GM23248 (cell line): ENCODE data around the gene KCND3. TPM values are rescaled to one million over a fixed set of nuclear protein-coding genes. Genes with fewer than 3 reads are reported as not detected.

Experiments used
- DNase-seq: peaks from one replicate; pipeline ENCODE4 v3.0.0-alpha.2; 2015
- H2AFZ ChIP-seq: fragments of 200-600 bp; sonication (generic); 2 replicates; pipeline ENCODE4 v1.6.1; 2016; ENCODE audit warnings: antibody characterized with exemption
- H3F3A ChIP-seq: fragments of 200-600 bp; sonication (generic); 2 replicates; pipeline ENCODE4 v1.6.1; 2016; ENCODE audit warnings: mild to moderate bottlenecking, antibody characterized with exemption, mixed run types; ENCODE audit not compliant: insufficient read depth
- H3K27ac ChIP-seq: fragments of 200-600 bp; sonication (generic); 2 replicates; pipeline ENCODE4 v1.5.1; 2016; ENCODE audit warnings: mild to moderate bottlenecking
- H3K27me3 ChIP-seq: fragments of 200-600 bp; sonication (generic); replicated peaks from 2 replicates; pipeline ENCODE4 v1.6.1; 2016; ENCODE audit warnings: mild to moderate bottlenecking; ENCODE audit not compliant: insufficient read depth
- H3K36me3 ChIP-seq: fragments of 200-600 bp; sonication (generic); 2 replicates; pipeline ENCODE4 v1.6.1; 2016; ENCODE audit warnings: low read depth, mild to moderate bottlenecking
- H3K4me1 ChIP-seq: fragments of 200-600 bp; sonication (generic); 2 replicates; pipeline ENCODE4 v1.6.1; 2016; ENCODE audit warnings: mild to moderate bottlenecking; ENCODE audit not compliant: insufficient read depth
- H3K4me2 ChIP-seq: fragments of 200-600 bp; sonication (generic); one replicate; pipeline ENCODE4 v1.6.1; 2016; ENCODE audit warnings: mild to moderate bottlenecking; ENCODE audit not compliant: unreplicated experiment
- H3K4me3 ChIP-seq: fragments of 200-600 bp; sonication (generic); 2 replicates; pipeline ENCODE4 v1.5.1; 2016; ENCODE audit warnings: mild to moderate bottlenecking
- H3K79me2 ChIP-seq: fragments of 200-600 bp; sonication (generic); 2 replicates; pipeline ENCODE4 v1.6.1; 2016; ENCODE audit warnings: mild to moderate bottlenecking; ENCODE audit not compliant: insufficient read depth
- H3K9ac ChIP-seq: fragments of 200-600 bp; sonication (generic); 2 replicates; pipeline ENCODE4 v1.6.1; 2016; ENCODE audit warnings: mild to moderate bottlenecking
- H3K9me2 ChIP-seq: fragments of 200-600 bp; sonication (generic); 2 replicates; pipeline ENCODE4 v1.6.1; 2016; ENCODE audit warnings: mixed run types, mild to moderate bottlenecking, moderate library complexity; ENCODE audit not compliant: insufficient read depth
- H3K9me3 ChIP-seq: fragments of 200-600 bp; sonication (generic); one replicate; pipeline ENCODE4 v1.6.1; 2017; ENCODE audit warnings: low read depth
- H4K20me1 ChIP-seq: fragments of 200-600 bp; sonication (generic); 2 replicates; pipeline ENCODE4 v1.6.0; 2016; ENCODE audit not compliant: insufficient read depth
- EZH2 ChIP-seq: fragments of 200-600 bp; sonication (generic); IDR thresholded peaks from 2 replicates; pipeline ENCODE4 v1.6.1; 2018; ENCODE audit warnings: antibody characterized with exemption, mild to moderate bottlenecking; ENCODE audit not compliant: insufficient read depth, poor library complexity, severe bottlenecking
- EZH2phosphoT487 ChIP-seq: fragments of 200-600 bp; sonication (generic); IDR thresholded peaks from 2 replicates; pipeline ENCODE4 v1.6.1; 2018; ENCODE audit warnings: antibody characterized with exemption, moderate library complexity, mild to moderate bottlenecking, low read depth; ENCODE audit not compliant: insufficient read depth
- WGBS, 2 experiments: methylation state at CpG; one replicate each; pipeline ENCODE4 v1.1.6; 2015 to 2017; ENCODE audit warnings: low lambda C conversion rate in 2 of 2, low coverage in 1 of 2; ENCODE audit errors: missing lambda C conversion rate in 2 of 2; 5-methylcytosine and 5-hydroxymethylcytosine counted together
- in situ Hi-C: fragments of 300-500 bp; cut with MboI; formaldehyde crosslinking; loops from 2 replicates; pipeline ENCODE4 v1.15.0; 2020
- polyA plus RNA-seq: library from polyadenylated mRNA; unstranded; fragments of >200 nt; fragmentation: Nextera tagmentation; extraction: Ambion mirVana; gene quantifications from 2 replicates; pipeline ENCODE4 v1.2.1, GENCODE V29; 2016
- total RNA-seq: library from RNA; depleted of rRNA; stranded (reverse); fragments of >200 nt; shearing (Covaris generic); gene quantifications from 2 replicates; pipeline ENCODE4 v1.2.3, GENCODE V29; 2014

Gene KCND3
- total and polyA plus RNA-seq, 2 experiments from 2014 or later = 0.08 to 0.22 TPM

- in situ Hi-C loops = loop anchor here (10.0 to 25.0 kb wide), 2 partner anchors 276 to 539 kb away; partner anchors contain the start of genes C1orf162 and DENND2D
- Histone ChIP-seq H2AFZ (no peak overlapping the region), H3K9me3 (no peaks in the 10 kb centered on the region), H4K20me1 (no peaks in the 10 kb centered on the region), H3F3A (peaks cover 16% of the 10 kb centered on the region), H3K36me3 (no peaks in the 10 kb centered on the region), H3K9ac (no peak overlapping the region), H3K79me2 (no peaks in the 10 kb centered on the region), H3K4me3 (no peak overlapping the region), H3K27ac (no peak overlapping the region), H3K4me2 (no peak overlapping the region), H3K4me1 (peaks cover 13% of the 10 kb centered on the region), H3K27me3 (no peaks in the 10 kb centered on the region), H3K9me2 (no peaks in the 10 kb centered on the region)
- WGBS, 2 experiments = 59 to 63% methylated on average over 2 of the region's 2 CpGs
- TF ChIP-seq EZH2phosphoT487 = no peak
- no peak for TF ChIP-seq EZH2
- no peak for DNase-seq
These were observed 238.6 kb downstream of the KCND3 start for GRCh38 chr1:111750856-111751255.

DNA sequence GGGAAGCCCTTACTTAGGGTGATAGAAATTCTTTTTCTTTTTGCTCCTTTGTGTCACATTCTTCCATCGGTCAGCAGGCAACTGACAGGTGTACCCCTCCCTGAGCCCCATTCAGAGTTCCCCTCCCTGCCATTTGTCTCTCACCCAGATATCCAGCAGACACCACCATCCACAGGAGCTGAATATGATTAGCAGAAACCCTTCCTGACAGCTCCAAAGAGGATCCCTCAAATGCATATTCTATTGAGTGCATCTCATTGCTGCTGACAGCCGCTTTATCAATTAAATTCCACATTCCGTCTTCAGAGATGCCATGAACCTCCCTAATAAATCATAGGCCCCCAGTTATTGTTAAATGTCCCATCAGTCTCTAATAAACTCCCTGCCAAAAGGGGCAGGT, 239.8 kb downstream of the KCND3 start:
- Histone ChIP-seq H3K36me3 (no peaks in the 10 kb centered on the region), H3K79me2 (no peaks in the 10 kb centered on the region), H3K4me2 (no peak overlapping the region), H3K9ac (no peak overlapping the region), H3F3A (peaks cover 16% of the 10 kb centered on the region), H3K4me3 (no peak overlapping the region), H4K20me1 (no peaks in the 10 kb centered on the region), H3K4me1 (peaks cover 14% of the 10 kb centered on the region), H3K27me3 (no peaks in the 10 kb centered on the region), H2AFZ (no peak overlapping the region), H3K9me2 (no peaks in the 10 kb centered on the region), H3K9me3 (no peaks in the 10 kb centered on the region), H3K27ac (no peak overlapping the region)
- DNase-seq = no peak
- no peak for TF ChIP-seq EZH2phosphoT487
- no peak for TF ChIP-seq EZH2
- in situ Hi-C loops = loop anchor here (10.0 to 25.0 kb wide), 2 partner anchors 275 to 537 kb away; partner anchors contain the start of genes C1orf162 and DENND2D
- WGBS, 2 experiments = 80 to 83% methylated on average over 3 of the region's 3 CpGs

- H3K4me3 ChIP-seq = no peak overlapping the region
- WGBS, 2 experiments = 77 to 79% methylated on average over 4 of the region's 4 CpGs
- peaks cover 27% of the 10 kb centered on the region for H3K4me1 ChIP-seq
- H3F3A ChIP-seq = peaks cover 22% of the 10 kb centered on the region
- in situ Hi-C loops = no loop called here
- no peaks in the 10 kb centered on the region for H4K20me1 ChIP-seq
- no peaks in the 10 kb centered on the region for H3K9me2 ChIP-seq
- no peak overlapping the region for H3K4me2 ChIP-seq
- H2AFZ ChIP-seq = no peak overlapping the region
- H3K27ac ChIP-seq = no peak overlapping the region
- no peaks in the 10 kb centered on the region for H3K9me3 ChIP-seq
- TF ChIP-seq EZH2 (no peak), EZH2phosphoT487 (no peak)
- no peaks in the 10 kb centered on the region for H3K79me2 ChIP-seq
- DNase-seq = no peak
- no peak overlapping the region for H3K9ac ChIP-seq
- no peaks in the 10 kb centered on the region for H3K27me3 ChIP-seq
- H3K36me3 ChIP-seq = no peaks in the 10 kb centered on the region
These were observed 241.5 kb downstream of the KCND3 start for GRCh38 chr1:111747947-111748346.

DNA sequence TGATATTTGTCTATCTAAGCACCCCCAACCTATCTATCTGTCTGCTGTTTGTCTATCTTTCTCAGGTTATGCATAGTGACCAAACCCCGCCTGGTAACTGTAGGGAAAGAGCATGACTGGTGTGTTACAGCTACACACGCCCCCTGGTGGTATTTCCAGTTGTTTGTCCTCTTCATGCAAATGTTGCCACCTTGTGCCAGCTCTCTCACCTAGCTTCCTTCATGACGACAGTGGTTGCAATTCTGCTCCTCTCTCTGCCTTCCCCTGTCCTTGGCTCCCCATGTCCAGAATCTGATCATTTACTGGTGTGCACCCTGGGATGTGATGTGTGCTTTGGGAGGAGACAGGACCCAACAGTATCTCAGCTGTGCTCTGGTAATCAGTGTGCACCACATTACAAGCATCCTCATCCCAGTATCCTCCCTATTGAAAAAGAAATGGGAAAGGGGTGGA, 242.2 kb downstream of the KCND3 start:
- TF ChIP-seq EZH2phosphoT487 (no peak), EZH2 (no peak)
- Histone ChIP-seq H3K4me3 (no peak overlapping the region), H3K4me1 (peaks cover 27% of the 10 kb centered on the region), H3K9me3 (no peaks in the 10 kb centered on the region), H3K4me2 (no peak overlapping the region), H3F3A (peaks cover 22% of the 10 kb centered on the region), H3K9ac (no peak overlapping the region), H4K20me1 (no peaks in the 10 kb centered on the region), H3K79me2 (no peaks in the 10 kb centered on the region), H3K36me3 (no peaks in the 10 kb centered on the region), H2AFZ (no peak overlapping the region), H3K27ac (no peak overlapping the region; the same call in 1 of the 2 replicates), H3K27me3 (no peaks in the 10 kb centered on the region), H3K9me2 (no peaks in the 10 kb centered on the region)
- 6 to 8% methylated on average over 3 of the region's 3 CpGs for WGBS, 2 experiments
- in situ Hi-C loops = no loop called here
- peak; percentile 87 for DNase-seq
